GM12875 (cell line): ENCODE results near the gene DOCK3.

Source experiments
- H3K4me3 ChIP-seq: one replicate; pipeline ENCODE4 v1.5.1; 2011; ENCODE audit warnings: low read depth, low read length, control low read depth
- TF ChIP-seq, protein P1 (sequence below): IDR thresholded peaks from 2 replicates; pipeline ENCODE4 v1.5.1; 2011; ENCODE audit warnings: low read depth, mild to moderate bottlenecking, control low read depth, inconsistent platforms, low read length, moderate library complexity, borderline replicate concordance; ENCODE audit not compliant: insufficient read depth

The DOCK3 gene

DNA sequence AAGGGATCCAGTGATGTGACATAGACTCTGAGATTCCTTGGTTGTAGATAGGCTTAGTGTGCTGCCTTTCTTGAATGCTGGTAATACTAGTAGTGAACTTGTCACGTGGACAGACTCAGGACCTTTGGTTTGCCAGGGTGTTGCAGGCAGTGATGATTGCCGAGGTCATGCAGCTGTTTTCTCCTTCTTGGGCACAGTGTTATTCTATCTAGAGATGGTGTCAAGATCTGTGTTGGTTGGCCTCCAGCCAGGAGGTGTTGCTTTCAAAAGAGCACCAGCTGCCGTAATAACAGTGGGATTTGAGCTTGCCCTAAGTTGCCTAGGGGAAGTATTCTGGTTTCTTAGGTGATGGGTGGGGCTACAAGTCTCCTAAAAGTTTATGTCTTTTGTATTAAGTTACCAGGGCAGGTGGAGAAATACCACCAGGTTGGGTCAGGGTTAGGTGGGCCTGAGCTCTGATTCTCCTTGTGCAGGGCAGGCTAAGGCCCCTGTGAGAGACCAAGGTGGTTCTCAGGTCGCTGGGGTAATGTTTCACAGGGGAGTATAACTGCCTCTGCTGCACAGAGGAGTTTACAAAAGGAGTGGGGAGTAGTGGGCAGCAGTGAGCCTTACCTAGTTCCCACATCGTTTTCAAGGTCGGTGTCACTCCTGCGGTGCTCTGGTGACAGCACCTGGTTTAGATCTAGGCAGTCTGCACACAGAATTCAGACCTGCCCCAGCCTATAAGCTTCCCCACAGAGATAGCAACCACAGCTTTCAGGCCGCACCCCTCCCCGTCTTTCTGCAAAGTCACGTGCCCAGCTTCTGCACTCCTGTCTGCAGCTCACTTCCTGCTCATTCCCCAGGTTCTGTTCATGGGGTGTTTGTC lies 350.3 kb downstream of the DOCK3 start:
- no peak overlapping the region for H3K4me3 ChIP-seq
- TF ChIP-seq, protein P1, sequence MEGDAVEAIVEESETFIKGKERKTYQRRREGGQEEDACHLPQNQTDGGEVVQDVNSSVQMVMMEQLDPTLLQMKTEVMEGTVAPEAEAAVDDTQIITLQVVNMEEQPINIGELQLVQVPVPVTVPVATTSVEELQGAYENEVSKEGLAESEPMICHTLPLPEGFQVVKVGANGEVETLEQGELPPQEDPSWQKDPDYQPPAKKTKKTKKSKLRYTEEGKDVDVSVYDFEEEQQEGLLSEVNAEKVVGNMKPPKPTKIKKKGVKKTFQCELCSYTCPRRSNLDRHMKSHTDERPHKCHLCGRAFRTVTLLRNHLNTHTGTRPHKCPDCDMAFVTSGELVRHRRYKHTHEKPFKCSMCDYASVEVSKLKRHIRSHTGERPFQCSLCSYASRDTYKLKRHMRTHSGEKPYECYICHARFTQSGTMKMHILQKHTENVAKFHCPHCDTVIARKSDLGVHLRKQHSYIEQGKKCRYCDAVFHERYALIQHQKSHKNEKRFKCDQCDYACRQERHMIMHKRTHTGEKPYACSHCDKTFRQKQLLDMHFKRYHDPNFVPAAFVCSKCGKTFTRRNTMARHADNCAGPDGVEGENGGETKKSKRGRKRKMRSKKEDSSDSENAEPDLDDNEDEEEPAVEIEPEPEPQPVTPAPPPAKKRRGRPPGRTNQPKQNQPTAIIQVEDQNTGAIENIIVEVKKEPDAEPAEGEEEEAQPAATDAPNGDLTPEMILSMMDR = no peak

DNA sequence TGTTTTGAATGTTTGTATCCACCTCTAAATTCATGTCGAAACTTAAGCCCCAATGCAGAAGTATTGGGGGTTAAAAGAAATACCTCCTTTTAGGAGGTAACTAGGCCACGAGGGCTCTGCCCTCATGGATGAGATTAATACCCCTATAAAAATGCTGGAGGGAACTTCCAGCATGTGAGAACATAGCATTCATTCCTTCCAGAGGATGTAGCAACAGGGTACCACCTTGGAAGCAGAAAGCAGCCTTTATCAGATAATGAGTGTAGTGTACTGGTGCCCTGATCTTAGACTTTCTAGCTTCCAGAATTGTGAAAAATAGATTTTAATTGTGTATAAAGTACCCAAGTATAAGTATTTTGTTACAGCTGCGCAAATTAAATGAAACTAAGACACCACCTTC lies 356.9 kb downstream of the DOCK3 start:
- no peak overlapping the region for H3K4me3 ChIP-seq
- TF ChIP-seq, protein P1 = no peak

DNA sequence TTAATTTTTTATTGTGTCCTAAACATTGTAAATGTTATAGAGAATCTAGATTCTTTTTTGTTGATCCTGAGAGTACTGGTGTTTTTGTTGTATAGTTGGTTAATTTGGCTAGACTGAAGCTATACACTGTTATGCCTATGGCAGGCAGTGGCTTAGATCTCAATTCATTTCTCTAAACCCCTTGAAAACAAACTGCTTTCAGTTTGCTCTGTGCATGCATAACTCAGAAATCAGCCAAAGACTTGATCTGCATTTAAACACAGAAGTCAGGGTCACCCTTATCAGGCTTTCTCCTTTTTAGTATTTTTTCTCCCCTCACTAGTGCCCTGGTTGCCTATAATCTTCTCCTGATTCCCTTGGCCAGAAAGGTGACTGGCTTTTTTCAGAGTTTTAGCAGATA lies 360.9 kb downstream of the DOCK3 start:
- TF ChIP-seq, protein P1 = no peak
- no peak overlapping the region for H3K4me3 ChIP-seq

DNA sequence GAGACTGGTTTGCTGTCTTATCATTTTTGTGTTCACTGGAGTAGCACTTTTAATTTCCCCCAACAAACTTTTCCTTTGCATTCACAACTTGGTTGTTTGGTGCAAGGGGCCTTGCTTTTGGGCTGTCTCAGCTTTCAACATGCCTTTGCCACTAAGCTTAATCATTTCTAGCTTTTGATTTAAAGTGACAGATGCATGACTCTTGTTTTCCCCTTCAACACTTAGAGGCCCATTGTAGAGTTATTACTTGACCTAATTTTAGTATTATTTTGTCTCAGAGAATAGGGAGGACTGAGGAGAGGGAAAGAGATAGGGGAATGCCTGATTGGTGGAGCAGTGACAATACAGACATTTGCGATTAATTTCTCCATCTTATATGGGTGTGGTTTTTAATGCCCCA lies 370.3 kb downstream of the DOCK3 start:
- TF ChIP-seq, protein P1 = no peak

DNA sequence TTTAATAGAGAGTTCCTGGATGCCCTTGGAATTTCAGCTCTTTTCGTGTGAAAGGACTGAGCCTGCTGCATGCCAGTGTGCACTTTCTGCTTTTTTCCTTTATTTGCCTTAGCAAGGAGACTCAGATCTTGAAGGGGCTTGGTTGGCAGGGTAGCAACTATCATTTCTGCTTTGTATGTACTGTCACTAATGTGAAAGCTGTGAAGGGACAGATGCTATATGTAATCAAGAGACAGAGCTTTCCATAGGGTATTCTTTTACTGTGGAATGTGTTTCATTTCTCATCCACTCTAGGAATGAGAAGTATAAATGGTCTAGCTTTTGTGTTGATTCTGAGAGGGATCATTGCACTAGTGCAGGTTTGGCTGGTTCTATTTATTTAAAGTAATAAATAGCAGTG lies 377.8 kb downstream of the DOCK3 start:
- TF ChIP-seq, protein P1 = no peak
- no peak overlapping the region for H3K4me3 ChIP-seq

More for the DNA sequence above, 370.3 kb downstream of the DOCK3 start:
- H3K4me3 ChIP-seq = no peak overlapping the region

DNA sequence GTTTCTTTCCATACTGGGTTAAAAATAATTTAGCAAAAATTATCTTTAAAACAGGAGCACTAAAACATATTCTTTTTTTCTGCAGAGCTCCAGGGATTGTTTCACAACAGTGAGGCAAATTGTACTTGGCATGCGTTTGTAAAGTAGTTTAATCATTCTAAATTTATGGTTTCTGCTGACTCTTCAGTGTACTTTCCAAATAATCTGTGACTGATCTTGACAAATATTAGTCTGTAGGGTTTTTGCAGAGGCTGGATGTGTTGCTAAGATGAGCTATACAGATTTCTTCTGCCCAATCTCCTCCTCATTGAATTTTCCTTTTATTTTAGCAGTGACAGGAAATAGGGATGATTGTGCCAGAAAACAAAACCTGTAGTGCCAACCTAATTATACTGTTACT lies 382.4 kb downstream of the DOCK3 start:
- no peak overlapping the region for H3K4me3 ChIP-seq
- TF ChIP-seq, protein P1 = no peak

DNA sequence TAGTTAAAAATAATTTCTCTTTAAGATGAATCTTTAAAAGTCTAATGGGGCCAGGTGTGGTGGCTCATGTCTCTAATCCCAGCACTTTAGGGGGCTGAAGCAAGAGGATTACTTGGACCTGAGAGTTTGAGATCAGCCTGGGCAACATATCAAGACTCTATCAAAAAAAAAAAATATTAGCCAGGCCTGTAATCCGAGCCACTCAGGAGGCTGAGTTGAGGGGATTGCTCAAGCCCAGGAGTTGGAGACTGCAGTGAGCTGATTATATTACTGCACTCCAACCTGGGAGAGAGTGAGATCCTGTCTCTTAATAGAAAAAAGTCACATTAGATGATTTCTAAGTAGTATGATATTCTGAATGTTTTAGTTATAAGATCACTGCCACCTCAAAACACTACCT lies 388.3 kb downstream of the DOCK3 start:
- TF ChIP-seq, protein P1 = no peak
- H3K4me3 ChIP-seq = no peak overlapping the region
